ENCODE measurements around the gene MAPKBP1. TPM values are rescaled to one million over a fixed set of nuclear protein-coding genes. Genes with fewer than 3 reads are reported as not detected.
A peak's percentile ranks its signal among the peaks of the same experiment; 100 is the strongest.

MAPKBP1 gene
- total and polyA plus RNA-seq, 2 of the 13 experiments (the other 11 are each of a cell fraction or from before 2014, with no cell fraction given) = 3.0 to 7.3 TPM

- TF ChIP-seq AGO1 (IDR thresholded peaks at IDR 0.05; ENCODE audit: low read depth, low read length, poor library complexity, severe bottlenecking) (peak; percentile 82), ATF7-NPFF (CRISPR knock-in tag; IDR thresholded peaks at IDR 0.05; ENCODE audit: low read depth) (peak; percentile 66), GPBP1L1 (CRISPR knock-in tag; IDR thresholded peaks at IDR 0.05) (no peak), ZBTB7B (CRISPR knock-in tag; IDR thresholded peaks at IDR 0.05) (peak; percentile 24; the same call in 1 of the 2 replicates), ZNF329 (CRISPR knock-in tag; IDR thresholded peaks at IDR 0.05; ENCODE audit: low read depth) (no peak), ARNT2 (CRISPR knock-in tag; IDR thresholded peaks at IDR 0.05; ENCODE audit: low read depth) (peak; percentile 4; the same call in 1 of the 2 replicates), PHF8 (CRISPR knock-in tag; IDR thresholded peaks at IDR 0.05) (peak; percentile 80), ZNF570 (CRISPR knock-in tag; IDR thresholded peaks at IDR 0.05; ENCODE audit: borderline replicate concordance) (no peak), ZNF891 (CRISPR knock-in tag; IDR thresholded peaks at IDR 0.05) (peak; percentile 30; the same call in 1 of the 2 replicates), ZNF781 (CRISPR knock-in tag; IDR thresholded peaks at IDR 0.05; ENCODE audit: borderline replicate concordance, not compliant biosample characterization) (peak; percentile 15), ZBTB49 (CRISPR knock-in tag; IDR thresholded peaks at IDR 0.05; ENCODE audit: borderline replicate concordance) (no peak), ZNF788 (CRISPR knock-in tag; IDR thresholded peaks at IDR 0.05; ENCODE audit: borderline replicate concordance) (peak; percentile 47; the same call in 1 of the 2 replicates), ZNF354B (CRISPR knock-in tag; IDR thresholded peaks at IDR 0.05) (no peak), NAIF1 (CRISPR knock-in tag; IDR thresholded peaks at IDR 0.05; ENCODE audit: borderline replicate concordance) (peak; percentile 91), ZFP1 (CRISPR knock-in tag; IDR thresholded peaks at IDR 0.05) (no peak), HNRNPLL (IDR thresholded peaks at IDR 0.05; ENCODE audit: low read depth, low read length, poor library complexity, severe bottlenecking) (peak; percentile 93), POLR2G (IDR thresholded peaks at IDR 0.05; ENCODE audit: low read depth, low read length) (peak; percentile 77), NRL (CRISPR knock-in tag; IDR thresholded peaks at IDR 0.05; ENCODE audit: borderline replicate concordance) (0 out of 2 replicates have a peak, but pooled peaks have one; percentile 38), CHCHD3 (CRISPR knock-in tag; IDR thresholded peaks at IDR 0.05) (no peak), SP4 (CRISPR knock-in tag; IDR thresholded peaks at IDR 0.05) (peak; percentile 74; the same call in 1 of the 2 replicates), ZKSCAN1 (IDR thresholded peaks at IDR 0.05; ENCODE audit: low read length) (no peak), KDM5A (IDR thresholded peaks at IDR 0.05; ENCODE audit: borderline replicate concordance, low read length) (0 out of 2 replicates have a peak, but pooled peaks have one; percentile 26), THAP8 (CRISPR knock-in tag; IDR thresholded peaks at IDR 0.05; ENCODE audit: borderline replicate concordance) (no peak), ZNF747 (CRISPR knock-in tag; IDR thresholded peaks at IDR 0.05; ENCODE audit: borderline replicate concordance) (peak; percentile 77; the same call in 1 of the 2 replicates), ZNF792 (CRISPR knock-in tag; IDR thresholded peaks at IDR 0.05) (0 out of 2 replicates have a peak, but pooled peaks have one; percentile 41), TCF7L2 (IDR thresholded peaks at IDR 0.05; ENCODE audit: low read depth, low read length) (no peak)
These were observed 53.9 kb downstream of the MAPKBP1 start, which contains the start of gene JMJD7 (continued) for GRCh38 chr15:41827880-41828806.
